Thoracic aorta (tissue), 2 donors: ENCODE measurements around the gene CYP2C9. TPM values are rescaled to one million over a fixed set of nuclear protein-coding genes. Genes with fewer than 3 reads are reported as not detected.
"Not testable (repeated sequence)": the region's sequence is repeated elsewhere in the genome, so short reads cannot be mapped to it uniquely, and the experiment has no call there.

Experiments
- ATAC-seq: fragments of 150-250 bp; one replicate; pipeline ENCODE4 v1.8.0; 2017; ENCODE audit warnings: low read depth; ENCODE audit not compliant: insufficient number of reproducible peaks, low FRiP score
- DNase-seq: peaks from one replicate; pipeline ENCODE4 v3.0.0-alpha.2; 2020; ENCODE audit warnings: low spot score
- H3K27ac ChIP-seq, 2 donors: fragments of 200-600 bp; sonication (generic); 1 replicate in 1 of 2; 2 replicates in 1 of 2; pipeline ENCODE4 v1.5.1; 2016; ENCODE audit warnings: mild to moderate bottlenecking in 2 of 2, moderate library complexity in 2 of 2
- H3K27me3 ChIP-seq: fragments of 200-600 bp; sonication (generic); replicated peaks from 2 replicates; pipeline ENCODE4 v1.6.0; 2016; ENCODE audit warnings: mild to moderate bottlenecking; ENCODE audit not compliant: insufficient read depth
- H3K36me3 ChIP-seq: fragments of 200-600 bp; sonication (generic); one replicate; pipeline ENCODE4 v1.5.1; 2016
- H3K4me1 ChIP-seq, 2 donors: fragments of 200-600 bp; sonication (generic); 1 replicate in 1 of 2; 2 replicates in 1 of 2; pipeline versions ENCODE4 v1.5.1 to v1.6.0; 2016; ENCODE audit warnings: low read depth in 2 of 2, mild to moderate bottlenecking in 1 of 2; ENCODE audit not compliant: control insufficient read depth in 1 of 2
- H3K4me3 ChIP-seq: fragments of 200-600 bp; sonication (generic); 2 replicates; pipeline ENCODE4 v1.5.1; 2016; ENCODE audit warnings: mild to moderate bottlenecking
- H3K9me3 ChIP-seq: fragments of 200-600 bp; sonication (generic); 2 replicates; pipeline ENCODE4 v1.5.1; 2016
- CTCF ChIP-seq: fragments of 200-600 bp; sonication (generic); IDR thresholded peaks from one replicate; pipeline ENCODE4 v1.5.1; 2019; ENCODE audit warnings: antibody characterized with exemption
- total RNA-seq, 2 donors: library from RNA; depleted of rRNA; stranded (reverse); fragments of >200 nt; gene quantifications; one replicate each; pipeline versions ENCODE4 v1.1.0 to v1.2.3, GENCODE V29; 2016

The CYP2C9 gene
- 1 to 10 TPM in 1 of 2 donors, not detected in 1; 4.2 TPM for total RNA-seq

GRCh38 chr10:94938383-94938782, at the start of gene CYP2C9:
Gene CYP2C9 (plus strand): TSS chr10:94938658. CDS start chr10:94938683, 25 bp downstream.
- Histone ChIP-seq H3K27me3 (no peaks in the 10 kb centered on the region), H3K4me1 (no peaks in the 10 kb centered on the region), H3K4me3 (no peak within 1 kb of the TSS), H3K36me3 (no peaks in the 10 kb centered on the region), H3K27ac (no peak within 1 kb of the TSS), H3K9me3 (no peaks in the 10 kb centered on the region)
- DNase-seq: no peak
- TF ChIP-seq CTCF: no peak
- no peak for ATAC-seq

- Histone ChIP-seq H3K27ac (no peak overlapping the region), H3K4me3 (no peak overlapping the region), H3K27me3 (no peaks in the 10 kb centered on the region), H3K4me1 (no peaks in the 10 kb centered on the region), H3K36me3 (no peaks in the 10 kb centered on the region), H3K9me3 (no peaks in the 10 kb centered on the region)
- DNase-seq: no peak
- no peak for TF ChIP-seq CTCF
- ATAC-seq: no peak
Observed at GRCh38 chr10:94889123-94889522, 49.3 kb upstream of the CYP2C9 start.

- TF ChIP-seq CTCF: no peak
- DNase-seq (no peak), ATAC-seq (no peak)
- H3K36me3 ChIP-seq: no peaks in the 10 kb centered on the region
- H3K27me3 ChIP-seq: no peaks in the 10 kb centered on the region
- H3K27ac ChIP-seq: no peak overlapping the region
- H3K9me3 ChIP-seq: no peaks in the 10 kb centered on the region
- no peaks in the 10 kb centered on the region for H3K4me1 ChIP-seq
- H3K4me3 ChIP-seq: no peak overlapping the region
Observed at GRCh38 chr10:94890264-94891022, 48.0 kb upstream of the CYP2C9 start.

- H3K36me3 ChIP-seq, H3K27me3 ChIP-seq, DNase-seq, H3K27ac ChIP-seq, ATAC-seq, H3K4me1 ChIP-seq, H3K9me3 ChIP-seq, H3K4me3 ChIP-seq: not testable (repeated sequence)
Observed at GRCh38 chr10:94898414-94898813, 40.0 kb upstream of the CYP2C9 start.

GRCh38 chr10:94902080-94902479, 36.4 kb upstream of the CYP2C9 start:
- Histone ChIP-seq H3K36me3 (no peaks in the 10 kb centered on the region), H3K27ac (no peak overlapping the region), H3K27me3 (no peaks in the 10 kb centered on the region), H3K4me1 (no peaks in the 10 kb centered on the region), H3K9me3 (peaks cover 2% of the 10 kb centered on the region), H3K4me3 (no peak overlapping the region)
- DNase-seq: no peak
- no peak for TF ChIP-seq CTCF
- no peak for ATAC-seq

GRCh38 chr10:94902570-94902969, 35.9 kb upstream of the CYP2C9 start:
- Histone ChIP-seq H3K36me3 (no peaks in the 10 kb centered on the region), H3K9me3 (peaks cover 6% of the 10 kb centered on the region), H3K4me3 (no peak overlapping the region), H3K27me3 (no peaks in the 10 kb centered on the region), H3K4me1 (no peaks in the 10 kb centered on the region), H3K27ac (no peak overlapping the region)
- ATAC-seq (no peak), DNase-seq (no peak)
- no peak for TF ChIP-seq CTCF

GRCh38 chr10:94904506-94905148, 33.8 kb upstream of the CYP2C9 start:
- DNase-seq, H3K36me3 ChIP-seq, H3K27ac ChIP-seq, H3K27me3 ChIP-seq, H3K9me3 ChIP-seq, H3K4me3 ChIP-seq, H3K4me1 ChIP-seq, ATAC-seq: not testable (repeated sequence)
